MV-4-11 (cell line): ENCODE results near the gene GYS2.

Source experiments
- DNase-seq: peaks from one replicate; lab custom pipeline; 2025; lab: John Stamatoyannopoulos, UW

The GYS2 gene

DNA sequence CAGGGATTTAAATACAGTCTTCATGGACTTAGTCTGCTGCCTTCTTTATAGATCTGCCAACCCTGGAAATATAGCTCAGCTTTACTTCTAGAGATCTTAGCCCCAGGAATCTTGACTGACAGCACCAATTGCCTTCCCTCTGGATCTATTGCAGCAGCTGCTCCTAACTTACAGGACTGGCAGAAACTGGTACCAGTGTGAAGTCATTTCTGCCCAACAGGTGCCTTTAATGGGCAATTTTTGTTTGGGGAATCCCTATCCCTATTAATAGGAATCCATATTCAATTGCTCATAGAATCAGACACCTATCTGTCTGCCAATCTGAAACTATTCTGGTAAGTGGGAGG lies 51.3 kb downstream of the GYS2 start:
- DNase-seq = no peak

- no peak for DNase-seq
These were observed 51.9 kb downstream of the GYS2 start for GRCh38 chr12:21552635-21553328.

GRCh38 chr12:21551841-21552465 lies 52.7 kb downstream of the GYS2 start:
- no peak for DNase-seq

DNA sequence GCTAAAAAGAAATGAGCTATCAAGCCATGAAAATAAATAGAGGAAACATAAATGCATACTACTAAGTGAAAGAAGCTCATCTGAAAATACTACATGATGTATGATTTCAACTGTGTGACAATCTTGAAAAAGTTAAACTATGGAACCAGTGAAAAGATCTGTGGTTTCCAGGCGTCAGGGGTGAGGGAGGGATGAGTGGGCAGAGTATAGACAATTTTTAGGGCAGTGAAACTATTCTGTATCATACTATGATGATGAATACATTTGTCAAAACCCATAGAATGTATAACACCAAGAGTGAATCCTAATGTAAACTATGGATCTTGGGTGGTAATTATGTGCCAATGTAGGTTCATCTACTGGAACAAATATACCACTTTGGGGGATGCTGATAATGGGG lies 57.2 kb downstream of the GYS2 start:
- DNase-seq = no peak

DNA sequence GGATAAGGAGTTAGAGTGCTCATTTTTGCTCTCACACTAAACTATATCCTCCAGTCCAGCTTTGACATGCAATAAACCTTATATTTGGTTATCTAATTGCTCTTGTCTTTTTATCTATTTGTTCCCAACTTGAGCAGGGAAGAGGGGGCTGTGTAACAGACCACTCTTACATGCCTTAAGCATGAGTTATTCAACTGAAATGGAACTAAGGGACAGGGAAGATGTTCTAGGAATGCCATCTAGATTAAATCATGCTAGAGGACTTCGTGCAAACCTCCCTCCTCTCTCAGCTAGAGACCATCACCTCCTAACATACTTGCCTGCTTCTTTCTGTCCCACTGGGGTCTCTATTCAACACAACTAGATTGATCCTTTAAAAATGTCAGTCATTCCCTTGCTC lies 57.9 kb downstream of the GYS2 start:
- DNase-seq = no peak

DNA sequence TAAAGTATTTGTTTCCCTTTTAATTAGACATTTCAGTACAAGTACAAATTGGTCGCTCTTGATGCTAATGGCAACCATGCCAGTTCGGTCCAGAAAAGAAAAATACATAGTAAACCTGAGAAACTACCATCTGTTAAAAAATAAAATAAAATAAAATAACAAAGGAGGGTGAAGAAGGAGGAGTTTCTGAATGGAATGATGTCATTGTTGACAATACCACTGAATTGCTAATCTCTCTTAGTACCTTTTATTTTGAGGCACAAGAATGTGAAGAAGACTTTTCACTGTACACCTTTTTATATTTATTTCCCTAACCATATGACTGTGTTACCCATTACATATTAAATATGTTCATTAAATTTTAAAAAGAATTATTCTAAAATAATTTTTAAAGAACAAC lies 59.1 kb downstream of the GYS2 start:
- DNase-seq = no peak

- no peak for DNase-seq
These were observed 61.5 kb downstream of the GYS2 start for GRCh38 chr12:21543151-21543550.

GRCh38 chr12:21542403-21542802 lies 62.2 kb downstream of the GYS2 start:
- DNase-seq = no peak

GRCh38 chr12:21541773-21542172 lies 62.9 kb downstream of the GYS2 start:
- DNase-seq = no peak

DNA sequence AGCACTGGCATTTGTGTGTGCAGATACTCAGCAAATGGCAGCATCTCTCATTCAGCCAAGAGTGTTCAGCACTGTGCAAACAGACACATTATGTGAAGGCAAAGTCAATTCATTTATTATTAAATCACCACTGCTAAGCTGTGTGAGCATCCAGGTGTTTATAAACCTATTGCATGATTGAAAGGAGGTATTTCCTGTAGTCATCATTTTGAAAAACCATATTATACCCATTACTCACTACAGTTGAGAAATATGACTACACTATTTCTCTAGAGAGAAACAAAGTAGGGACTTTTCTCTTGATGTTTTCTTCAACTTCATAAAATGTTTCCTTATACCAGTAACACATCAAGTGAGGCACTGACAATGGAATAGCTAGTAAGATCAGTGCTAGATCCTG lies 64.8 kb downstream of the GYS2 start:
- DNase-seq = no peak

DNA sequence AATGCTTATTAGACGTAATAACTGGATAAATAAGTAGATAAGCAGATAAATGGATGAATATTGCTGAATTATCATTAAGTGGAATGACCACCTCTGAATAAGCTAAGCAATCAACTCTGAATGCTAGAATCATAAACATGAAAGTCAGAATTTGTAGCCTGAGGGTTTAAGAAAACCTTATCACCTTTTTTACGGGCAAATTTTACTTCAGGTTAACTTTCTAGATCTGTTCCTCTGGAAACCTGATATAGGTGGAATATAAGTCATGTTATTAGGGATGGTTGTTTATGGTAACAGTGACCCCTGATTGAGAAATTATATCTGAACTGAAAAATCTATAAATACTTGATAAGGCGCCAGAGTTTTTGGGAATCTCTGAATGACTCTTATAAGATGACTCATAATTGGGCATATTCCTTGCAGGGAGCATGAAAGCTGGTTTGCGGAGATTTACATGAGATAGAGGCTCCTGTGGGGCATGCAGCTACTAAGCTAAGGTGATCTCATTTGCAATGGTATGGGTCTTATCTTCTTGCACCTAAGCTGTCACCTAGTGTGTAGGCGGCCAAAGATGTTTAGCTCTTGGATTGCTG lies 66.5 kb downstream of the GYS2 start:
- no peak for DNase-seq

GRCh38 chr12:21529456-21529855 lies 75.2 kb downstream of the GYS2 start:
- DNase-seq = no peak

DNA sequence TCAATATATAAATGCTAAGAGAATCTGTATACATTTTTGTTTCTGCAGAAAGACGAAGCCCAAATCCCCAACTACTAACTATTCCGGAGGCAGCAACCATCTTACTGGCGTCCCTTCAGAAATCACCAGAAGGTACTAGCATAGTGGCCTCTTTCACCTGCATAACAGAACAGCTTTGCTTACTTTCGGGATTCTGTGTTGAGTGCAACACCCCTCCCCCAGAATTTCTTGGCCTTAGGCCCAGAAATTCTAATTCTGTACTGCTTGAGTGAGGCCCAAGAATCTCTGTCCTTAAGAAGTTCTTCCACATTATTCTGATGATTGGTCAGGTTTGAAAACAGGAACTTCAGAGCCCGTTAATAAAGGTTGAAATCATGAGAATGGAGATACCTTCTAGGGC lies 75.7 kb downstream of the GYS2 start:
- DNase-seq = no peak

DNA sequence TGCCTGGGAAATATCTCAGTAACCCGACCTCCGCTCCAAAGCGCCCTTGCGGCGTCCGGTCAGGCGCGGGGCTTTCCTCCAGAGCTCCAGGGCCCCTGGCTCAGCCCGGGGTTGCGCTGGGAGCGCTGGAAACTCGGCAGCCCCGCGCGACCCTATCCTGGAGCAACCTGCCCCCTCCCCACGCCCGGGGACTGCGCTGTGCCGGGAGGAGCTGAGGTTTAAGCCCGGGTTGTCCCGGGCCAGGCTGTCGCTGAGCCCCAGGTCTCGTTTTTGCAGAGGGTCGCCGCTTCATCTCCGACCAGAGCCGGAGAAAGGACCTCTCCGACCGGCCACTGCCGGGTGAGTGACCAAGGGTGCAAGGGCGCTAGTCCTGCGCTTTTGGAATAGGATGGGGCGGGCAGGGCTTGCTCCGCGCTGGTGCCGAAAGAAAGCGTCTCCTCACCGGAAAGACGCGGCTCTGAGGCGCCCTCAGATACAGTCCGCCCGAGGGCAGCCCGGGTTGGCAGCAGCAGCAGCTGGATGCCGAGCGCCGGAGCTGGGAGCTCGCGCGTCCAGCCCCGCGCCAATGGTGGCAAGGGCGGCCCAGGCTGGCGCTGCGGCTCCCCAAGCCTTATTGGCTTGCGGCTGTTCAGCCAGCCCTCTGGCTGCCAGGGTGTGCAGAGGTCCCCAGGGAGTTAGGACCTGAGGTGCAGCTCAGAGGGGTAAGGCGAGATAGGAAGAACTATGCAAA lies 77.0 kb downstream of the GYS2 start:
- no peak for DNase-seq

GRCh38 chr12:21526721-21527345 lies 77.8 kb downstream of the GYS2 start:
- DNase-seq = no peak

GRCh38 chr12:21526053-21526452 lies 78.6 kb downstream of the GYS2 start, which contains the start of gene SPX:
SPX (plus strand) TSS chr12:21526296; CDS start chr12:21526473, 177 bp downstream.
- DNase-seq = no peak

DNA sequence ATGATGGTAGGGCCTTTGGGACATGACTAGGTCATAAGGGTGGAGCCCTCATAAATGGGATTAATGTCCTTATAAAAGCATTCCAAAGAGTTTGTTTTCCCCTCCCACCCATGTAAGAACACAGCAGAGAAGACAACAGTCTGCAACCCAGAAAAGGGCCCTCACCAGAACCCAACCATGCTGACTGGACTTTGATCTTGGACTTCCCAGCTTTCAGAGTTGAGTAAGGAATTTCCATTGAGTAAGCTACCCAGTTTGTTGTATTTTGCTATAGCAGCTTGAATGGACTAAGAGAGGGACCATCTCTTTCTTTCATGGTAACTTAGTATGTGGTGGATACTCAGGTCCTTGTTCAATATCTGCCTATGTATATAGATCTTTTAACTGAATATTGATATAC lies 81.5 kb downstream of the GYS2 start:
- no peak for DNase-seq

GRCh38 chr12:21521541-21521940 lies 83.1 kb downstream of the GYS2 start:
- no peak for DNase-seq

- no peak for DNase-seq
These were observed 86.2 kb downstream of the GYS2 start for GRCh38 chr12:21518451-21518850.

DNA sequence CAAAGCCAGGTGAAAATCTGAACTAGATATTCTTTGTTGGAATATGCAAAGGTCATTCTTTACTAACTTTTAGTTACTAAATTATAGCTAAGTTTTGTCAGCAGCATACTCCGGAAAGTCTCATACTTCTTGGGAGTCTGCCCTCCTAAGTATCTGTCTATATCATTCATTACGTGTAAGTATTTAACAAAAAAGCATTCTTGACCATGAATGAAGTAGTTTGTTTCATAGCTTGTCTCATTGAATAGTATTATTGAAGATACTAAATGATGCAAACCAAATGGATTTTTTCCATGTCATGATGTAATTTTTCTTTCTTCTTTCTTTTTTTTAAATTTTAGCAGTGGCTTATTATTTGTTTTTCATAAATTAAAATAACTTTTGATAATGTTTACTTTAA lies 88.4 kb downstream of the GYS2 start:
- no peak for DNase-seq

DNA sequence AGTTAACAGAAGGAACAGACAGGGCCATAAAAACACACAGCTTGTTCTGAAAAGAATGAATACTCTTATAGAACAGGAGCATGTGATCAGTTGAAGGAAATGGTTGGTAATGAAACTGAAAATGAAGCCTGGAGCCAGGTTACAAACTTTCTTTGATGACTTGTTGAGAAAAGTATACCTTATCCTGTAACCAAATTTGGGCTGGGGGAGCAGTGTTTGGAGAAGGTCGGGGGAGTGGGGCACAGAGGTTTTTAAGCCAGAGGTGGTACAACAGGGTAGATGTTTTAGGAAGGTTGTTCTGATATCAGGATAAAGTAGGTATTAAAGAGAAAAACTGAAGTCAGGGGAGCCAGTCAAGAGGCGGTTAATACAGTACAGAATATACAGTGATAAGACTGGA lies 94.9 kb downstream of the GYS2 start:
- DNase-seq = peak; percentile 10

- no peak for DNase-seq
These were observed 96.8 kb downstream of the GYS2 start for GRCh38 chr12:21507849-21508248.

GRCh38 chr12:21505888-21506287 lies 98.8 kb downstream of the GYS2 start:
- DNase-seq = no peak
